Astrocyte of the spinal cord (primary cell): Measurements from ENCODE around the gene ABHD17A.
"Not testable (repeated sequence)": the region's sequence is repeated elsewhere in the genome, so short reads cannot be mapped to it uniquely, and the experiment has no call there.

Experiments
- DNase-seq: peaks from one replicate; pipeline ENCODE4 v3.0.0; 2011; ENCODE audit warnings: low read depth, low spot score
- H3K4me3 ChIP-seq: 2 replicates; pipeline ENCODE4 v1.5.1; 2011; ENCODE audit warnings: low read depth, mild to moderate bottlenecking, low read length, moderate library complexity
- CTCF ChIP-seq: IDR thresholded peaks from 2 replicates; pipeline ENCODE4 v1.5.1; 2012; ENCODE audit warnings: low read depth, mild to moderate bottlenecking, low read length, inconsistent platforms
- in situ Hi-C: cut with HindIII; loops from 2 replicates; pipeline ENCODE4 v1.10.0; 2017; ENCODE audit warnings: low sequenced_read_pairs

The ABHD17A gene

DNA sequence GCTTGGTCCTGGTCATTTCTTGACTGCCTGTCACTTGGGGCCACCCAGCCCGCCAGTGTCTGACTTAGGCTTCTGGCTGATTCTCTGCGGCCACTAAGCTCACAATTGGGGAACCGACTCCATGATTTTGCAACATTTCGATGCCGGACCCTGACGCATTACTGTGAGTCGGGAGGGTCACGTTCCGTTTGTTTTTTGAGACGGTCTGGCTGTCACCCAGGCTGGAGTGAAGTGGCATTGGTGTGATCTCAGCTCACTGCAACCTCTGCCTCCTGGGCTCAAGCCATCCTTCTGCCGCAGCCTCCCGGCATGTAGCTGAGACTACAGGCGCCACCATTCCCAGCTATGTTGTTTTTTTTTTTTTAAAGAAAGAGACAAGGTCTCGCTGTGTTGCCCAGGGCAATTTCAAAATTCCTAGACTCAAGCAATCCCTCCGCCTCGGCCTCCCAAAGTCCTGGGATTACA lies 16.7 kb upstream of the ABHD17A start:
- H3K4me3 ChIP-seq, result no peak overlapping the region
- no peak for TF ChIP-seq CTCF
- no peak for DNase-seq
- in situ Hi-C loops, result no loop called here

DNA sequence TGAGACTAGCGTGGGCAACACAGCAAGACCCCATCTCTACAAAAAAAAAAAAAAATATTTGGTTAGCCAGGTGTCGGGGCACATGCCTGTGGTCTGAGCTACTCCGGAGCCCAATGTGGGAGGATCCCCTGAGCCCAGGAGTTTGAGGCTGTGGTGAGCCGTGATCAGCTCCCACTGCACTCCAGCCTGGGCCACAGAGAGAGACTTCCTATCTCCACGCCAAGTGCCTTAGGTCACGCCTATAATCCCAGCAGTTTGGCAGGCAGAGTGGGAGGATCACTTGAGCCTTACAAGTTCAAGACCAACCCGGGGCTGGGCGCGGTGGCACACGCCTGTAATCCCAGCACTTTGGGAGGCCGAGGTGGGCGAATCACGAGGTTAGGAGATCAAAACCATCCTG lies 11.2 kb upstream of the ABHD17A start:
- TF ChIP-seq CTCF, result no peak
- DNase-seq, result no peak
- in situ Hi-C loops, result no loop called here
- H3K4me3 ChIP-seq, result no peak overlapping the region

GRCh38 chr19:1893791-1894190 lies 8.5 kb upstream of the ABHD17A start:
- no peak for DNase-seq
- H3K4me3 ChIP-seq, result no peak overlapping the region
- no peak for TF ChIP-seq CTCF
- in situ Hi-C loops, result no loop called here

DNA sequence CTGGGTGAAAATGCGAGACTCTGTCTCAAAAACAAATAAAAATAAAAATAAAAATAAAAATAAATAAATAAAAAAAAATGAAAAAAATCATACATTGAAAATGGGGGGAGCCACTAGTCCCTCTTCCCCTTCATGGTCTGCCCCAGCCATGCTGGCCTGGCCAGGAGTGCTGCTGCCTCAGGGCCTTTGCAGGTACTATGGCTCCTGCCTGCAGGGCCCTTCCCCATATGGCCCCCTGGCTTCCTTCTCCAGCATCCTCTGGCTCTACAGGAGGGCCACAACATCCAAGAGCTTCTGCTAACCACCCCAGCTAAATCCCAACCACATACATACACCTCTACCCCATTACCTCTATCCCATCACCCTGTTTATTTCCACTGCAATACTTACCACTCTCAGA lies 4.6 kb upstream of the ABHD17A start:
- no peak for TF ChIP-seq CTCF
- H3K4me3 ChIP-seq, result no peak overlapping the region
- no peak for DNase-seq
- in situ Hi-C loops, result no loop called here

- no peak for DNase-seq
- no peak for TF ChIP-seq CTCF
- no peak overlapping the region for H3K4me3 ChIP-seq
- in situ Hi-C loops, result no loop called here
Observed at GRCh38 chr19:1888385-1888784, 3.1 kb upstream of the ABHD17A start.

- DNase-seq, in situ Hi-C loops, H3K4me3 ChIP-seq: not testable (repeated sequence)
Observed at GRCh38 chr19:1886360-1886759, 1.1 kb upstream of the ABHD17A start.

DNA sequence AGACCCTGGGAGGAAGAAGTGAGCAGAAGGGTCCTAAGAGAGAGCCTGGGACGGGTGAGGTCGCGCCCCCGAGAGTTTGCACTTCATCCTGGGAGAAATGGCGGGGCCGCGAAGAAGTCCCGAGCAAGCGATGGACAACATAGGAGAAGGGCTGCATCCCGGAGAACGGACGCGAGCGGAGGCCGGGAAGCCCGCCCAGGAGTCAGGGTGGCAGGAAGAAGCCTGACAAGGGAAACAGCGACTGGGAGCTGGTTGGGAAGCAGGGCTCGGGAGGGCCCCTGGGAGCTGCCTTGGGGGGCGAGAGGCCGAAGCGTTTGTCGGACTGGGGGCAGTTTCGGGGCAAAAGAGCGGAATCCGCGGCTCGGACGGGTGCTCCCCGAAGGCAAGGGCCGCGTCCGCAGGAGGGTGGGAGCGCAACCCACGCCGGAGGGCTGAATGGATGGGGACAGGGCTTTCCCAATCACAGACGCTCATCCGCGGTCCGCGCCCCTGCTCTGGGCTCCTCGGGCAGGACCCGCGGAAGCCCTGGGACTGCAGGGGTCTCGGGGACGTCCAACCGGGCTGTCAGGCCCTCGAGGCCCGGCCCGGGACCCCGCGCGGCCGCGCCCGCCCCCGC lies 469 bp downstream of the ABHD17A start:
- in situ Hi-C loops, result no loop called here
- TF ChIP-seq CTCF, result no peak
- no peak for DNase-seq
- H3K4me3 ChIP-seq, result peak overlapping the region; percentile 90
